Measurements from ENCODE around the gene SGPP1. TPM values are rescaled to one million over a fixed set of nuclear protein-coding genes. Genes with fewer than 3 reads are reported as not detected.

SGPP1 gene
- total RNA-seq, 1 donor from 2014 or later: 20.9 TPM

GRCh38 chr14:63659726-63660125, 68.1 kb downstream of the SGPP1 start:
- Mint-ChIP-seq H3K36me3 (ENCODE audit: low read depth) (peaks cover 13% of the 10 kb centered on the region), H3K9me3 (no peaks in the 10 kb centered on the region), H3K27me3 (no peaks in the 10 kb centered on the region), H3K4me3 (no peak overlapping the region), H3K27ac (no peak overlapping the region), H3K4me1 (peaks cover 10% of the 10 kb centered on the region)
- no peak for TF ChIP-seq CTCF (IDR thresholded peaks at IDR 0.05)
- ChIA-PET CTCF (no interaction called here), POLR2A (interaction anchor here (0.6 to 0.7 kb wide), 2 partner anchors 11 to 145 kb away, joined by 4 to 6 read pairs; no protein-coding TSS in a partner anchor)
- intact Hi-C loops (cut with micrococcal nuclease): no loop called here
- no peak for DNase-seq
- ATAC-seq (ENCODE audit: low read depth): no peak

- Mint-ChIP-seq H3K27ac (no peak overlapping the region), H3K27me3 (no peaks in the 10 kb centered on the region), H3K4me3 (no peak overlapping the region), H3K36me3 (ENCODE audit: low read depth) (peaks cover 21% of the 10 kb centered on the region), H3K9me3 (no peaks in the 10 kb centered on the region), H3K4me1 (peaks cover 10% of the 10 kb centered on the region)
- intact Hi-C loops (cut with micrococcal nuclease): no loop called here
- CTCF ChIA-PET: interaction anchor here (0.5 kb wide), 1 partner anchor 114 kb away, joined by 3 read pairs; no protein-coding TSS in a partner anchor
- ATAC-seq (ENCODE audit: low read depth) (no peak), DNase-seq (no peak)
- no peak for TF ChIP-seq CTCF (IDR thresholded peaks at IDR 0.05)
- POLR2A ChIA-PET: no interaction called here
Observed at GRCh38 chr14:63656194-63656593, 71.7 kb downstream of the SGPP1 start.

DNA sequence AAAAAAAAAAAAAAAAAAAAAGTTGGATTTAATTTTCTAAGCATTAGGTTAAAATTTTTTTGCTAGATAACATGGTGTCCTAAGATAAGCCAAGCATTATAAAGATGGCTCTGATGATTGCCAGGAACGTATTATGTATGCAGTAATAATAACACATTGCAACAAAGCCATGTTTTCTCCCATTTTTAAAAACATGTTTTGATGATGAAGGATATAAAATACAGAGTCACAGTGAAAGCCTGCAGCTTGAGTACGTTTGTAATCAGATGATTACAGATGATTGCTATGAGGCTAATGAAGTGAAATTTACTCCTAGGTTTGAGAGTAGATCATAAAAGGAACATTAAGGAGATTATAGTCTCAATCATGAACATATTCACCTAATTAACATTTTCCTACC, 72.9 kb downstream of the SGPP1 start:
- Mint-ChIP-seq H3K27ac (no peak overlapping the region), H3K36me3 (ENCODE audit: low read depth) (peaks cover 22% of the 10 kb centered on the region), H3K4me1 (peaks cover 15% of the 10 kb centered on the region), H3K4me3 (no peak overlapping the region), H3K27me3 (no peaks in the 10 kb centered on the region), H3K9me3 (no peaks in the 10 kb centered on the region)
- ATAC-seq (ENCODE audit: low read depth) (no peak), DNase-seq (no peak)
- no peak for TF ChIP-seq CTCF (IDR thresholded peaks at IDR 0.05)
- CTCF ChIA-PET: no interaction called here
- intact Hi-C loops (cut with micrococcal nuclease): no loop called here
- POLR2A ChIA-PET: no interaction called here

DNA sequence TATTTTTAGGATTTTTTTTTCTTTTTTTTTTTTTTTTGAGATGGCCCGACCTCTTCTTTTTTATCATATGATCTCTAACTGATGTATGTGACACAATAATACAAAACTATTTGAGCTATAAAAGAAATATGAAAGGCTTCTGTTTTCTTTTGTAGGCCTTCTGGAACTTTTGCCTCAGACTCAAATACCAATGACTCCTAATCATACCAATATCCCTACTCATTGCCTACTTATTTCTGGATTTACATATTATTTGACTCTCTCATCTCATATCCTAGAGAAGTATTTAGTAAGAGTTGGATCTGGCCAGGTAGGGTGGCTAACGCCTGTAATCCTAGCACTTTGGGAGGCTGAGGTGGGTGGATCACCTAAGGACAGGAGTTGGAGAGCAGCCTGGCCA, 73.5 kb downstream of the SGPP1 start:
- no peak overlapping the region for H3K4me3 Mint-ChIP-seq
- POLR2A ChIA-PET: no interaction called here
- no peaks in the 10 kb centered on the region for H3K9me3 Mint-ChIP-seq
- CTCF ChIA-PET: no interaction called here
- H3K27ac Mint-ChIP-seq: no peak overlapping the region
- TF ChIP-seq CTCF (IDR thresholded peaks at IDR 0.05): no peak
- intact Hi-C loops (cut with micrococcal nuclease): no loop called here
- no peak for DNase-seq
- H3K27me3 Mint-ChIP-seq: no peaks in the 10 kb centered on the region
- H3K36me3 Mint-ChIP-seq (ENCODE audit: low read depth): peaks cover 21% of the 10 kb centered on the region
- ATAC-seq (ENCODE audit: low read depth): no peak
- peaks cover 16% of the 10 kb centered on the region for H3K4me1 Mint-ChIP-seq

GRCh38 chr14:63652406-63652805, 75.5 kb downstream of the SGPP1 start:
- no peak for TF ChIP-seq CTCF (IDR thresholded peaks at IDR 0.05)

More at GRCh38 chr14:63652406-63652805, 75.5 kb downstream of the SGPP1 start:
- no peaks in the 10 kb centered on the region for H3K9me3 Mint-ChIP-seq
- H3K4me3 Mint-ChIP-seq: no peak overlapping the region
- no peak for DNase-seq
- no peak for ATAC-seq (ENCODE audit: low read depth)
- peaks cover 31% of the 10 kb centered on the region for H3K36me3 Mint-ChIP-seq (ENCODE audit: low read depth)
- ChIA-PET CTCF (interaction anchor here (2.0 kb wide), 1 partner anchor 118 kb away, joined by 4 read pairs; no protein-coding TSS in a partner anchor), POLR2A (interaction anchor here (1.0 kb wide), 1 partner anchor 11 kb away, joined by 3 read pairs; the partner anchor contains the start of gene WDR89)
- no peak overlapping the region for H3K27ac Mint-ChIP-seq
- intact Hi-C loops (cut with micrococcal nuclease): no loop called here
- no peaks in the 10 kb centered on the region for H3K27me3 Mint-ChIP-seq
- H3K4me1 Mint-ChIP-seq: peaks cover 22% of the 10 kb centered on the region

Measured in activated B cell treated with CpG ODN at 0.5 μM for 24 hours (primary cell).